Heart right ventricle (tissue), 16 donors: ENCODE data around the gene SPDEF. TPM values are rescaled to one million over a fixed set of nuclear protein-coding genes. Genes with fewer than 3 reads are reported as not detected.

Experiments used
- ATAC-seq, 8 donors: fragments of 200-7000 bp; cut with Tn5 transposase; one replicate each; pipeline ENCODE4 v1.9.1; 2020; ENCODE audit warnings: mild to moderate bottlenecking in 8 of 8, moderate library complexity in 8 of 8, moderate number of reproducible peaks in 1 of 8
- DNase-seq, 2 donors: peaks; one replicate each; pipeline ENCODE4 v3.0.0-alpha.2; 2020
- H3K27ac ChIP-seq, 10 donors: fragments of 200-600 bp; sonication (generic) in 2 of 10; one replicate each; pipeline versions ENCODE4 v1.5.0 to v1.8.0; 2020 to 2022; ENCODE audit warnings: mild to moderate bottlenecking in 3 of 10
- H3K27me3 ChIP-seq, 7 donors: fragments of 200-600 bp; one replicate each; pipeline ENCODE4 v1.8.0; 2021 to 2022; ENCODE audit warnings: mild to moderate bottlenecking in 2 of 7
- H3K36me3 ChIP-seq, 9 donors: fragments of 200-600 bp; sonication (generic) in 1 of 9; one replicate each; pipeline versions ENCODE4 v1.5.0 to v1.8.0; 2020 to 2022; ENCODE audit warnings: mild to moderate bottlenecking in 2 of 9
- H3K4me1 ChIP-seq, 9 donors: fragments of 200-600 bp; sonication (generic) in 1 of 9; one replicate each; pipeline versions ENCODE4 v1.5.0 to v1.8.0; 2020 to 2022; ENCODE audit warnings: mild to moderate bottlenecking in 4 of 9
- H3K4me3 ChIP-seq, 10 donors: fragments of 200-600 bp; sonication (generic) in 2 of 10; one replicate each; pipeline versions ENCODE4 v1.5.0 to v1.8.0; 2020 to 2022; ENCODE audit warnings: mild to moderate bottlenecking in 7 of 10, moderate library complexity in 2 of 10
- H3K9me3 ChIP-seq, 11 donors: fragments of 200-600 bp in 10 of 11; sonication (generic) in 2 of 11; one replicate each; pipeline versions ENCODE4 v1.5.0 to v1.8.0; 2013 to 2022; ENCODE audit warnings: mild to moderate bottlenecking in 2 of 11, control low read depth in 1 of 11, moderate library complexity in 1 of 11
- WGBS, 2 donors: extraction: QIAGEN DNeasy Blood & Tissue Kit; methylation state at CpG; one replicate each; pipeline ENCODE4 v1.1.7; 2013; ENCODE audit warnings: inconsistent platforms in 1 of 2; 5-methylcytosine and 5-hydroxymethylcytosine counted together
- intact Hi-C, 10 donors: fragments of 100-400 bp; cut with DNase I; formaldehyde crosslinking; loops; one replicate each; pipeline versions ENCODE4 v1.11.1 to v1.14.2; 2022
- polyA plus RNA-seq, 2 donors: library from polyadenylated mRNA; stranded (reverse); fragments of 200-250 nt; gene quantifications; one replicate each; pipeline ENCODE4 v1.2.3, GENCODE V29; 2013
- total RNA-seq, 10 donors: library from RNA; stranded (reverse); fragmentation: NEBNext Ultra II Directional in 3 of 10; extraction: Animal tissue kit (Norgen Biotek cat#: 25700) in 3 of 10; gene quantifications; one replicate each; pipeline versions ENCODE4 v1.2.1 to v1.2.4, GENCODE V29; 2021 to 2023
- TF ChIP-seq, protein P1 (sequence below), 9 donors: fragments of 200-600 bp; sonication (generic) in 2 of 9; IDR thresholded peaks; one replicate each; pipeline versions ENCODE4 v1.5.0 to v1.8.0; 2021 to 2022; ENCODE audit warnings: antibody characterized with exemption in 9 of 9, mild to moderate bottlenecking in 5 of 9, moderate library complexity in 1 of 9
- donor health status: Arrhythmogenic right ventricular cardiomyopathy.
- donor health status: ischemic (EF 13 %, LVEDD 7.1; RV severe dilation, severe dysfunction).
- donor health status: healthy with polysubstance abuse.
- donor health status: DM: no; HTN: yes; CAD: no.
- donor health status: DM: no; HTN: no; CAD: no.
- donor health status: ischemic (EF 25% LVEDD 6.9; RV normal size, moderate dysfunction).
- donor health status: ischemic (EF 25% LVEDD 5.7; RV mildly dilated, moderate dysfunction).
- donor health status: healthy.
- donor health status: DM: yes; HTN: yes; CAD: no.
- donor health status: Ischemic cardiomyopathy.
- donor health status: ischemic (EF 35%, LVEDD 5.7; RV mildly dilated, moderate dysfunction).
- donor health status: nonischemic (EF 11% LVEDD 7.7; RV severe dilation, severe dysfunction).
- donor health status: DM: yes; HTN: yes; CAD: no.
- donor health status: PGD.
- donor health status: ischemic (EF 29% LVEDD 5.4; RV normal size, mild dysfunction).
- donor health status: nonischemic (EF 23%, LVEDD 6.1; RV moderate dilation, normal function).

SPDEF gene
- total and polyA plus RNA-seq, 12 donors, result 0.15 to 0.60 (median 0.22) TPM; not detected in 2

DNA sequence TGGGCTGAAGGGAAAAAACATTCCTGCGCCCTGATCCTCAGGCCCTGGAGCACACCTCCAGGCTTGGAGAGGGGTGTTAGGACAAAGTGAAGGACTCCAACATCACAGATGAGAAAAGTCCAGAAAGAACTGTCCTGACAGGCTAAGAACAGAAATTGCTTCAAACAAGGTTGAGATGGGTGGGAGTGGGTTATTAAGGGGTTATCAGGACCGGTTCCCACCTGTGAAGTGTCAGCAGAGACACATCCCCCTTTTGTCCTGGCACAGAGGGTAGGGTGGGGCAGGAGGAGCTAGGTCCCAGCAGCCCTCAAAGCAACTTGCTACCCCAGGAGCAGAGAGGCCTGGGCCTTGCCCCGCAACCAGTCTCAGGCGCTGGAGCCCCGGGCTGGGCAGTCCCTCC is 3.5 kb downstream of the SPDEF start:
- H3K4me1 ChIP-seq, result no peaks in the 10 kb centered on the region
- H3K9me3 ChIP-seq, result peaks cover 0 to under 1% (median 0%) of the 10 kb centered on the region in 11 donors
- no peaks in the 10 kb centered on the region for H3K36me3 ChIP-seq
- ATAC-seq, result no peak
- intact Hi-C loops, result no loop called here
- H3K27ac ChIP-seq, result no peak overlapping the region
- H3K4me3 ChIP-seq, result no peak overlapping the region
- TF ChIP-seq, protein P1, sequence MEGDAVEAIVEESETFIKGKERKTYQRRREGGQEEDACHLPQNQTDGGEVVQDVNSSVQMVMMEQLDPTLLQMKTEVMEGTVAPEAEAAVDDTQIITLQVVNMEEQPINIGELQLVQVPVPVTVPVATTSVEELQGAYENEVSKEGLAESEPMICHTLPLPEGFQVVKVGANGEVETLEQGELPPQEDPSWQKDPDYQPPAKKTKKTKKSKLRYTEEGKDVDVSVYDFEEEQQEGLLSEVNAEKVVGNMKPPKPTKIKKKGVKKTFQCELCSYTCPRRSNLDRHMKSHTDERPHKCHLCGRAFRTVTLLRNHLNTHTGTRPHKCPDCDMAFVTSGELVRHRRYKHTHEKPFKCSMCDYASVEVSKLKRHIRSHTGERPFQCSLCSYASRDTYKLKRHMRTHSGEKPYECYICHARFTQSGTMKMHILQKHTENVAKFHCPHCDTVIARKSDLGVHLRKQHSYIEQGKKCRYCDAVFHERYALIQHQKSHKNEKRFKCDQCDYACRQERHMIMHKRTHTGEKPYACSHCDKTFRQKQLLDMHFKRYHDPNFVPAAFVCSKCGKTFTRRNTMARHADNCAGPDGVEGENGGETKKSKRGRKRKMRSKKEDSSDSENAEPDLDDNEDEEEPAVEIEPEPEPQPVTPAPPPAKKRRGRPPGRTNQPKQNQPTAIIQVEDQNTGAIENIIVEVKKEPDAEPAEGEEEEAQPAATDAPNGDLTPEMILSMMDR (IDR thresholded peaks at IDR 0.05), result no peak
- H3K27me3 ChIP-seq, result no peaks in the 10 kb centered on the region
- no peak for DNase-seq
- WGBS, 2 donors, result 92 to 93% methylated on average over 5 of the region's 5 CpGs

DNA sequence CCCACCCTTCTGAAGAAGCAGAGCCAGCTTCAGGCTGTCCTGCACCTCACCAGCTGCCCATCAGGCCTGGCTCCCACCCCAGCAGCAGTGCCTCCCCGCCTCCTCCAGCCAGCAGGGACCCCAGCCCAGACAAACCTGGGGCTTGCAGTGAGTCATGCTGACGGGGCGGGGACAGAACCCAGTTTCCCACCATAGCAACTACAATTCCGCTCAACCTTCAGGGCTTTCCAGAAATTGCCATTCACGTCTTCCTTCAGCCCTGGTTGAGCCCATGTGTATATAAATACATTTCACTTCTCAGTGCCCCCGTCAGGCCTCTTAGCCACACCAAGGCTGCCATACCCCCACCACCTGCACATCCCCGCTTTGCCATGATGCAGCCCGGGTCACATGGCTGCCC is 4.4 kb downstream of the SPDEF start:
- Histone ChIP-seq H3K9me3 (no peaks in the 10 kb centered on the region), H3K27ac (no peak overlapping the region), H3K27me3 (no peaks in the 10 kb centered on the region), H3K36me3 (no peaks in the 10 kb centered on the region), H3K4me1 (peaks cover 0 to 6% (median 0%) of the 10 kb centered on the region in 9 donors), H3K4me3 (no peak overlapping the region)
- ATAC-seq (no peak), DNase-seq (no peak)
- intact Hi-C loops, result no loop called here
- 92 to 95% methylated on average over 8 of the region's 8 CpGs for WGBS, 2 donors
- TF ChIP-seq, protein P1 (IDR thresholded peaks at IDR 0.05), result no peak

DNA sequence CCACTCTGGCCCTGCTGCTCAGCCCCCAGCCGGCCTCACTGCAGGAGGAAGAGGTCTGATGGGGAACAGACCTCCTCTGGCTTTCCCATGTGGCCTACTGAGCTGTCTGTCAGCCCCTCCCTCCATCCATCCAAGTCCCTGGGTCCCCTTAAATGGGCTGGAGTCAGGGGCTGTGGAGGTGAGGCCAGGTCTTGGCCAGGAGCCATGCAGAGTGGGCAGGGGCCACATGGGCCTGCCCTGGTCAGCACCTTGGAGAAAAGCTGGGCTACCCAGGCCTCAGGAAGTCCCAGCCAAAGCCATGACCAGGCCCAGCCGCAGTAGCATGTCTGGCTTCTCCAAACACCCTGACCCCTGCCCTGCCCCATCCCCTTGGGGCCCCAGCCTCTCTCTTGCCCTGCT is 6.3 kb downstream of the SPDEF start:
- H3K27ac ChIP-seq, result no peak overlapping the region
- H3K36me3 ChIP-seq, result no peaks in the 10 kb centered on the region
- intact Hi-C loops, result loop anchor here in 2 of 10 donors (5.0 kb wide), 2 partner anchors 47 to 1062 kb away; no protein-coding TSS in a partner anchor
- DNase-seq (no peak), ATAC-seq (no peak)
- 45 to 62% methylated on average over 2 of the region's 2 CpGs for WGBS, 2 donors
- H3K4me1 ChIP-seq, result peaks cover 0 to 19% (median 10%) of the 10 kb centered on the region in 9 donors
- H3K27me3 ChIP-seq, result no peaks in the 10 kb centered on the region
- TF ChIP-seq, protein P1 (IDR thresholded peaks at IDR 0.05), result no peak
- no peak overlapping the region for H3K4me3 ChIP-seq
- H3K9me3 ChIP-seq, result no peaks in the 10 kb centered on the region

DNA sequence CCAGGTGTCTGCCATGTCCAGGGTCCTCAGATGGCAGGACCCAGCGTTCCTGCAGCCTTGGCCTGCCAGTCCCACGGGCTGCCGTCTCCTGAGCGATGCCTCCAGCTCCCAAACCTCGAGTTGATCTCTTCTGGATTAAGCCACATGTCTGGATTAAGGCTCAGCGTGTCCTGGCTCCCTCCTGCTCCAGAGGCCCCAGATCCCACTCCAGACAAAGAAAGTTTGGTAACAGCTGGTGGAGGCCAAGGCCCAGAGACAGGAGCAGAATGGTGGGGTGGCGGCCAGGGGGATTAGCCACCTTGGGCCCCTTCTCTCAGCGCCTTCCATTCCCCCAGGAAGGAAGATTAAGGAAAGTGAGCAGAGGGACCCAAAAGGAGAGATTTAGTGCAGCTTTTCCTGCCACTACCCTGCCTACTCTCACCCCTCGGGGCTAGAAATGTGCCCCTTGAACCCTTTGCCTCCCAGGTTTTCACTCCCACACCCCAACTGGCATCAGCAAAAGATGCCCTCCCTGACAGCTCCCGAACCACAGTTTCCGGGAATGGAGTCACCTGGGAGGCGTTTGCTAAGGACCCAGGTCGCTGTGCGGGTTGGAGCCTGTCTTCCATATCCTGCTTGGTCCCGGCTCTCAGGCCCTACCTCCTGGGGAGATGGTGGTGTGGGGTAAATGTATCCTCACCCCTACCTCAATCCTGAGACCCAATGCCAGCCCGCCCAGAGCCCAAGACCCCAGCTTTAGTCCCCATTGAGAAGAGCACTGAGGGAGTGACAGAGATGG is 6.9 kb downstream of the SPDEF start:
- Histone ChIP-seq H3K4me3 (no peak overlapping the region), H3K27me3 (no peaks in the 10 kb centered on the region), H3K9me3 (no peaks in the 10 kb centered on the region), H3K27ac (no peak overlapping the region), H3K36me3 (no peaks in the 10 kb centered on the region), H3K4me1 (peaks cover 0 to 19% (median 10%) of the 10 kb centered on the region in 9 donors)
- ATAC-seq (no peak), DNase-seq (no peak)
- 85 to 86% methylated on average over 16 of the region's 16 CpGs for WGBS, 2 donors
- intact Hi-C loops, result loop anchor here in 2 of 10 donors (5.0 kb wide), 2 partner anchors 48 to 1063 kb away; no protein-coding TSS in a partner anchor
- TF ChIP-seq, protein P1 (IDR thresholded peaks at IDR 0.05), result no peak
